Femur (tissue), 1 donor: Measurements from ENCODE around the gene NDE1.

Source experiments
- DNase-seq: peaks from one replicate; pipeline ENCODE4 v3.0.0-alpha.2; 2017

The NDE1 gene

DNA sequence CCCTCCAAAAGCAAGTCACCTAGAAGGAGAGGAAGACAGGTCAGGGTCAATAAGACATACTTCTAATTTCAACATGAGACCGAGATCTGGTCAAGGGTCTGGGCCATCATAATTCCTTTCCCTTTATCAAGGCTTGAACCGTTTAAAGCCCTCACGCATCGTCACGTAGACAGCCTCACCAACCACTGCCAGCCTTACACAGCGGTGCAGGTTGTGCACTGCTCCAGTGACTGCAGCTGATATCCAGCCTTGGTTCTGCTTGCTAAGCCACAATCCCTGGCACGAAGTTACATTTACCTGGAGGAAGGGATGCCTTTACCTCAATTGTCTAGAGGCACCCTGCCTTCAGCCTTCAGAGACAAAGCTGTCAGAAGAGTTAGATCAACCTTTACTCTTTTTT, 121.6 kb downstream of the NDE1 start:
- DNase-seq = no peak

DNA sequence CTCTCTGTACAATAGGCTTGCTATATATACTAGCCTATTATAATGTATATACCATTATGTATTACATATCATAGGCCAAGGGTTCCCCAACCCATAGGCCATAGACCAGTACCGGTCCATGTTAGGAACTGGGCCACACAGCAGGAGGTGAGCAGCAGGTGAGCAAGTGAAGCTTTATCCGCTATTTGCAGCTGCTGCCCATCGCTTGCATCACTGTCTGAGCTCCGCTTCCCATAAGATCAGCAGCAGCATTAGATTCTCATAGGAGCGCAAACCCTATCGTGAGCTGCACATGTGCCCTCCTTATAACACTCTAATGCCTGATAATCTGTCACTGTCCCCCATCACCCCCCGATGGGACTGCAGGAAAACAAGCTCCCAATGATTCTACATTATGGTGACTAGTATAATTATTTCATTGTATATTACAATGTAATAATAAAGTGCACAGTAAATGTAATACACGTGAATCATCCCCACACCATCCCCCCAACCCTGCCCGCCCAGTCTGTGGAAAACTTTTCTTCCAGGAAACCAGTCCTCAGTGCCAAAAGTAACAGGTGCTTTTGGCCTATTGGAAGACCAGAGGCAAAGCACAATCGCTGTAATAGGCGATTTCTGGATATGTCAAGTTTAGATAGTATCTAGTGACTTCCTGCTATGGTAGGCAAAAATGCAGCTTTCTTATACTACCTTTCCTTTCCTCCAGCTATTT, 122.7 kb downstream of the NDE1 start:
- DNase-seq = no peak

DNA sequence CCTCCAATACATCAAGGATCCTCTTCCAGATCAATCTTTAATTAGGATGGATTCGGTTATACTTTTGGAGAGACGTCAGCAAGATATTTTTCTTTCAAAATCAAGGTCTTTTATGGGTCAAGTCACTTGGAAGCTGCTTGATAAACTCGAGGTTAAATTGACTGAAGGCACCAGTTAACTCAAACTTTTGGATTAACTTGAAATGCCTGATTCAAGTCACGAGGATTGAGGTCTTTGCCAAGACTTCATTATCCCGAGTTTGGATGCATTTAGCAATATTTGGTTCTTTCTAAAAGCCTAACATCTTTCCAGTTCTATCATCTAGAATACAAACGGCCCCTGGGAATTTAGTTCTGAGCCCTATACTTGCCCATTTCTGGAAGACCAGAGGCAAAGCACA, 123.9 kb downstream of the NDE1 start:
- DNase-seq = no peak

DNA sequence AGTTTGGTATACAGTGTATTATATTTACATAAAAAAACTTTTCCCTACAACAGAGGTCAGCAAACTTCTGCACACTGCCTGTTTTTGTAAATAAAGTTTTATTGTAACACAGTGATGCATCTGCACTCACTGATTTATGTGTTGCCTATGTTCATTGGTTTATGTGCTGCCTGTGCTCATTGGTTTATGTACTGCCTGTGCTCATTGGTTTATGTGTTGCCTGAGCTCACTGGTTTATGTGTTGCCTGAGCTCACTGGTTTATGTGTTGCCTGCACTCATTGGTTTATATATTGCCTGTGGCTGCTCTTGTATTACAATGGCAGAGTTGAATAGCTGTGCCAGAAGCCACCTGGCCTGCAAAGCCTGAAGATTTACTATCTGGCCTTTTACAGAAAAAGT, 125.2 kb downstream of the NDE1 start:
- DNase-seq = no peak

DNA sequence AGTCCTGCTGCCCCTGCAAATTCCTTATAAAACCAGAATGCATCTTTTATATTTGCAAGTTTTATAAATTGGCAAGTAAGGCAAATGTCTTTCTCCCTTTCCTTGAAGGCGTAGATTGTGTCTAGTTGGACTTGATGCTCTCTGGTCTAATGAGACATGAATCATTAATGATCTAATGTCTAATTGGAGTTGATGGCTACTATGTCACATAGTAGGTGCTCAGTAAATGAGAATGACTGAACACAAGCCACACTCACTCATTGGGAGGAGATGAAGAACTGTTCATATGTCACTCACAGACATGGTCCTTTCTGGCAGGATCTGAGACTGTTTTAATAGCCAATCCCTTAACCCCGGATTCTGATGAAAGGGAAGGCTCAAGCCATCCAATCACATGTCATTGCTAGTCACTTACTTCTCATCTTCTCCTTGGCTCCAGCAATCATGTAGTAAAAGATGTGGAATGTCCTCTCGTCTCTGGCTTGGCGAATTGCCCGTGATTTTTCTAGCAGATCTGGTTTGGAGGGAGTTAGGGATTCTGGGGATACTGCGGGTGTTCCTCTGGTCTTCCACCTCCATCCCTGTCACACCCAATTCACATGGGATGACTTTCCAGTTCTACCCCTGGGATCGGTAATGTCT, 125.7 kb downstream of the NDE1 start:
- peak; percentile 30 for DNase-seq
